B cell (primary cell): ENCODE results near the gene ZBTB47. TPM values are rescaled to one million over a fixed set of nuclear protein-coding genes. Genes with fewer than 3 reads are reported as not detected.

ENCODE experiments used
- ATAC-seq: fragments of 200-7000 bp; cut with Tn5 transposase; one replicate; pipeline ENCODE4 v1.10.0; 2021; ENCODE audit warnings: low read depth, mild to moderate bottlenecking, moderate number of reproducible peaks, moderate library complexity
- CTCF ChIA-PET: fragments of 350-600 bp; sonication (Branson Sonifier 250); formaldehyde crosslinking; loops from one replicate; lab custom pipeline; 2021; ENCODE audit warnings: antibody characterized with exemption, inconsistent platforms; lab: Charles Lee
- POLR2A ChIA-PET: fragments of 350-600 bp; sonication (Branson Sonifier 250); formaldehyde crosslinking; loops from one replicate; lab custom pipeline; 2021; ENCODE audit warnings: antibody characterized with exemption; lab: Charles Lee
- DNase-seq: peaks from one replicate; pipeline ENCODE4 v3.0.0; 2013
- H2AFZ ChIP-seq: 2 replicates; pipeline ENCODE4 v1.6.1; 2012; ENCODE audit warnings: mild to moderate bottlenecking, low read depth, low read length; ENCODE audit not compliant: insufficient read depth, poor library complexity, severe bottlenecking
- H3K27ac ChIP-seq, 2 donors: 1 replicate in 1 of 2; 2 replicates in 1 of 2; pipeline ENCODE4 v1.5.1; 2012 to 2013; ENCODE audit warnings: low read length in 2 of 2, mild to moderate bottlenecking in 2 of 2, moderate library complexity in 1 of 2
- H3K27me3 ChIP-seq, 4 experiments: fragments of 200-600 bp in 1 of 4; sonication (generic) in 1 of 4; replicated peaks in 1 of 4; 1 replicate in 2 of 4; 2 replicates in 2 of 4; pipeline versions ENCODE4 v1.6.1 to v1.7.0; 2013 to 2016; ENCODE audit warnings: low read length in 3 of 4, mild to moderate bottlenecking in 2 of 4, mixed read lengths in 1 of 4, moderate library complexity in 1 of 4; ENCODE audit not compliant: insufficient read depth in 4 of 4, control insufficient read depth in 3 of 4; ENCODE audit errors: control extremely low read depth in 1 of 4
- H3K36me3 ChIP-seq, 2 experiments: replicated peaks in 1 of 2; 1 replicate in 1 of 2; 2 replicates in 1 of 2; pipeline versions ENCODE4 v1.6.1 to v1.7.1; 2013; ENCODE audit warnings: low read length in 1 of 2; ENCODE audit not compliant: insufficient read depth in 2 of 2, control insufficient read depth in 1 of 2; ENCODE audit errors: control extremely low read depth in 1 of 2, extremely low read depth in 1 of 2
- H3K4me1 ChIP-seq, 2 donors: fragments of 200-600 bp in 1 of 2; sonication (generic) in 1 of 2; 1 replicate in 1 of 2; 2 replicates in 1 of 2; pipeline versions ENCODE4 v1.5.1 to v1.6.1; 2013 to 2017; ENCODE audit warnings: low read length in 2 of 2; ENCODE audit not compliant: control insufficient read depth in 2 of 2, insufficient read depth in 2 of 2
- H3K4me2 ChIP-seq: replicated peaks from 2 replicates; pipeline ENCODE3; 2012; ENCODE audit warnings: mild to moderate bottlenecking, low read depth, low read length; ENCODE audit not compliant: poor library complexity, severe bottlenecking
- H3K4me3 ChIP-seq, 5 experiments: fragments of 200-600 bp in 1 of 5; sonication (generic) in 1 of 5; 1 replicate in 3 of 5; 2 replicates in 2 of 5; pipeline versions ENCODE4 v1.5.1 to v1.7.0; 2011 to 2016; ENCODE audit warnings: low read length in 4 of 5, mild to moderate bottlenecking in 4 of 5, low read depth in 2 of 5, control low read depth in 1 of 5, moderate library complexity in 1 of 5; ENCODE audit not compliant: insufficient read depth in 1 of 5; ENCODE audit errors: control extremely low read depth in 1 of 5, extremely low read depth in 1 of 5
- H3K79me2 ChIP-seq: fragments of 200-600 bp; sonication (generic); one replicate; pipeline ENCODE4 v1.6.0; 2016; ENCODE audit warnings: low read length; ENCODE audit not compliant: control insufficient read depth, insufficient read depth
- H3K9ac ChIP-seq: fragments of 200-600 bp; sonication (generic); 2 replicates; pipeline ENCODE4 v1.6.1; 2017; ENCODE audit warnings: mild to moderate bottlenecking, low read length, moderate library complexity
- H3K9me3 ChIP-seq, 3 donors: one replicate each; pipeline versions ENCODE4 v1.6.1 to v1.7.1; 2013; ENCODE audit warnings: low read length in 2 of 3; ENCODE audit not compliant: control insufficient read depth in 2 of 3, insufficient read depth in 1 of 3; ENCODE audit errors: control extremely low read depth in 1 of 3
- H4K20me1 ChIP-seq: 2 replicates; pipeline ENCODE4 v1.6.0; 2012; ENCODE audit warnings: mild to moderate bottlenecking, low read length; ENCODE audit not compliant: insufficient read depth, control insufficient read depth, poor library complexity, severe bottlenecking
- H3K27ac Mint-ChIP-seq: one replicate; pipeline ENCODE4 v1.8.0; 2021; ENCODE audit warnings: mixed read lengths
- H3K27me3 Mint-ChIP-seq: one replicate; pipeline ENCODE4 v1.8.0; 2021; ENCODE audit warnings: mixed read lengths
- H3K4me1 Mint-ChIP-seq: one replicate; pipeline ENCODE4 v1.8.0; 2021; ENCODE audit warnings: mixed read lengths
- H3K4me3 Mint-ChIP-seq: one replicate; pipeline ENCODE4 v1.8.0; 2021; ENCODE audit warnings: mixed read lengths
- H3K9me3 Mint-ChIP-seq: one replicate; pipeline ENCODE4 v1.8.0; 2022; ENCODE audit warnings: mixed read lengths; ENCODE audit not compliant: insufficient read depth
- EZH2 ChIP-seq: IDR thresholded peaks from 2 replicates; pipeline ENCODE4 v1.6.1; 2012; ENCODE audit warnings: borderline replicate concordance, low read depth, mild to moderate bottlenecking, moderate library complexity, low read length; ENCODE audit not compliant: insufficient read depth, poor library complexity, severe bottlenecking
- WGBS: methylation state at CpG from one replicate; pipeline ENCODE4 v1.1.5; 2013; ENCODE audit warnings: missing lambda C conversion rate; ENCODE audit not compliant: insufficient coverage; 5-methylcytosine and 5-hydroxymethylcytosine counted together
- intact Hi-C: fragments of 100-400 bp; cut with micrococcal nuclease; formaldehyde crosslinking; loops from one replicate; pipeline ENCODE4 v1.10.0; 2022
- polyA plus RNA-seq: library from polyadenylated mRNA; depleted of rRNA; stranded (reverse); fragments of >200 nt; gene quantifications from 2 replicates; pipeline ENCODE4 v1.2.3, GENCODE V29; 2012
- total RNA-seq, 2 donors: library from RNA; stranded (reverse); fragments of 120-200 nt in 1 of 2; gene quantifications; 1 replicate in 1 of 2; 2 replicates in 1 of 2; pipeline versions ENCODE4 v1.2.3 to v1.2.4, GENCODE V29; 2013 to 2022
- TF ChIP-seq, protein P1 (sequence below): fragments of 200-600 bp; IDR thresholded peaks from one replicate; pipeline ENCODE4 v1.8.0; 2022; ENCODE audit warnings: antibody characterized with exemption, mild to moderate bottlenecking

Gene ZBTB47
- total and polyA plus RNA-seq, 2 donors (not counting 1 experiment from before 2014, with no cell fraction given) = 0.34 to 1.6 TPM

- DNase-seq (peak; percentile 35), ATAC-seq (no peak)
- H2AFZ ChIP-seq = no peak overlapping the region
- H3K4me3 ChIP-seq = no peak overlapping the region
- H3K27ac ChIP-seq = no peak overlapping the region
- Mint-ChIP-seq H3K9me3 (no peaks in the 10 kb centered on the region), H3K4me1 (no peaks in the 10 kb centered on the region), H3K27me3 (peaks cover 4% of the 10 kb centered on the region), H3K4me3 (no peak overlapping the region), H3K27ac (no peak overlapping the region)
- no peaks in the 10 kb centered on the region for H3K4me1 ChIP-seq
- POLR2A ChIA-PET = no interaction called here
- CTCF ChIA-PET = interaction anchor here (0.9 kb wide), 1 partner anchor 43 kb away, joined by 3 read pairs; no protein-coding TSS in a partner anchor
- intact Hi-C loops = no loop called here
- H3K9ac ChIP-seq = no peak overlapping the region
- H3K9me3 ChIP-seq = peaks cover 0 to 15% (median 0%) of the 10 kb centered on the region in 3 donors
- H4K20me1 ChIP-seq = no peaks in the 10 kb centered on the region
- H3K4me2 ChIP-seq = no peak overlapping the region
- 28% methylated on average over 15 of the region's 15 CpGs for WGBS
- H3K79me2 ChIP-seq = no peaks in the 10 kb centered on the region
- TF ChIP-seq, protein P1, sequence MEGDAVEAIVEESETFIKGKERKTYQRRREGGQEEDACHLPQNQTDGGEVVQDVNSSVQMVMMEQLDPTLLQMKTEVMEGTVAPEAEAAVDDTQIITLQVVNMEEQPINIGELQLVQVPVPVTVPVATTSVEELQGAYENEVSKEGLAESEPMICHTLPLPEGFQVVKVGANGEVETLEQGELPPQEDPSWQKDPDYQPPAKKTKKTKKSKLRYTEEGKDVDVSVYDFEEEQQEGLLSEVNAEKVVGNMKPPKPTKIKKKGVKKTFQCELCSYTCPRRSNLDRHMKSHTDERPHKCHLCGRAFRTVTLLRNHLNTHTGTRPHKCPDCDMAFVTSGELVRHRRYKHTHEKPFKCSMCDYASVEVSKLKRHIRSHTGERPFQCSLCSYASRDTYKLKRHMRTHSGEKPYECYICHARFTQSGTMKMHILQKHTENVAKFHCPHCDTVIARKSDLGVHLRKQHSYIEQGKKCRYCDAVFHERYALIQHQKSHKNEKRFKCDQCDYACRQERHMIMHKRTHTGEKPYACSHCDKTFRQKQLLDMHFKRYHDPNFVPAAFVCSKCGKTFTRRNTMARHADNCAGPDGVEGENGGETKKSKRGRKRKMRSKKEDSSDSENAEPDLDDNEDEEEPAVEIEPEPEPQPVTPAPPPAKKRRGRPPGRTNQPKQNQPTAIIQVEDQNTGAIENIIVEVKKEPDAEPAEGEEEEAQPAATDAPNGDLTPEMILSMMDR = no peak
- no peak for TF ChIP-seq EZH2
- H3K27me3 ChIP-seq = peaks cover 0 to 18% (median 0%) of the 10 kb centered on the region in 4 experiments
- no peaks in the 10 kb centered on the region for H3K36me3 ChIP-seq
Measured at GRCh38 chr3:42701371-42702065, 48.0 kb downstream of the ZBTB47 start.
